SK-N-SH (cell line): ENCODE results near the gene SLC22A23.

ENCODE experiments used
- CTCF ChIP-seq: fragments of 200-600 bp; sonication (generic); IDR thresholded peaks from 2 replicates; pipeline ENCODE4 v1.6.1; 2017; ENCODE audit warnings: antibody characterized with exemption, mild to moderate bottlenecking, moderate library complexity
- EP300 ChIP-seq, 2 experiments: IDR thresholded peaks; 2 replicates each; pipeline versions ENCODE4 v1.4.0 to v1.6.1; 2012; ENCODE audit warnings: borderline replicate concordance in 1 of 2, low read depth in 1 of 2, low read length in 1 of 2
- RAD21 ChIP-seq: IDR thresholded peaks from 2 replicates; pipeline ENCODE4 v1.6.1; 2012; ENCODE audit warnings: mild to moderate bottlenecking, low read length
- YY1 ChIP-seq: IDR thresholded peaks from 2 replicates; pipeline ENCODE4 v1.4.0; 2012; ENCODE audit warnings: low read depth, mild to moderate bottlenecking
- ZBTB33 ChIP-seq: IDR thresholded peaks from 2 replicates; pipeline ENCODE4 v1.4.0; 2012; ENCODE audit warnings: low read depth, borderline replicate concordance

DNA sequence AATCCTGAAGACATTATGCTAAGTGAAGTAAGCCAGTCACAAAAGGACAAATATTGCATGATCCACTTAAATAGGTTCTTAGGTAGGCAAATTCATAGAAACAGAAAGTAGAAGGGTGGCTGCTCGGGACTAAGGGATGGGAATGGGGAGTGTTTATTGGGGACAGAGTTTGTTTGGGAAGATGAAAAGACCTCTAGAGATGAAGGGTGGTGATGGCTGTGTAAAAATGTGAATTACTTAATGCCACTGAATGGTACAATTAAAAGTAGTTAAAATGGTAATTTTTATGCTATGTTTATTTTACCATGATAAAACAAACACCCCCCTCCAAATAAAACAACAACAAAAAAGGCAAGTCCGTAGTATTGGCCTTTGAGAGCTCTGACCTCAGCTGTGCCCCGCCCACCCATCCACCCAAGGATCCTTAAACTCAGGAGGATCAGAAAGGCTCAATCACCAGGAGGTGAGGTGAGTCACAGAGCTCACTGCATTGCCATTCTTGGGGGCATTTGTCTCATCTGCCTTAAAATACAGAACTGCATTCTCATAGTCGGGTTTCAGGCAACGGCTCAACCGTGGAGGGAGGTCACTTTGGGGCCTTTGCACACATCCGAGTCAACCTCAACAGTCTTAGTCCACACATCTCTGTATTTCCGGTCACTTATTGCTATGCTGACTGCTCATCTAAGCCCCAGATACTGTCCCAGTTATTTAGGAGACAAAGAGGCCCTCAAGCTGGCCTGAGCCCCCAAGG lies 96.7 kb downstream of the SLC22A23 start:
- TF ChIP-seq ZBTB33 (no peak), CTCF (no peak), YY1 (no peak), EP300 (IDR thresholded peaks at IDR 0.05; ENCODE audit: borderline replicate concordance in 1 of 2, low read depth in 1 of 2, low read length in 1 of 2) (no peak), RAD21 (no peak)
